Fibroblast of pulmonary artery (primary cell): ENCODE measurements around the gene SNX19.

Experiments
- DNase-seq: peaks from one replicate; pipeline ENCODE4 v3.0.0-alpha.2; 2010; ENCODE audit warnings: low read depth
- H3K4me3 ChIP-seq: replicated peaks from 2 replicates; pipeline ENCODE4 v1.5.1; 2011; ENCODE audit warnings: low read depth, mild to moderate bottlenecking, control low read depth, low read length, moderate library complexity
- CTCF ChIP-seq: IDR thresholded peaks from 2 replicates; pipeline ENCODE4 v1.5.1; 2011; ENCODE audit warnings: mild to moderate bottlenecking, control low read depth, low read length, inconsistent platforms; ENCODE audit errors: missing control alignments

The SNX19 gene

DNA sequence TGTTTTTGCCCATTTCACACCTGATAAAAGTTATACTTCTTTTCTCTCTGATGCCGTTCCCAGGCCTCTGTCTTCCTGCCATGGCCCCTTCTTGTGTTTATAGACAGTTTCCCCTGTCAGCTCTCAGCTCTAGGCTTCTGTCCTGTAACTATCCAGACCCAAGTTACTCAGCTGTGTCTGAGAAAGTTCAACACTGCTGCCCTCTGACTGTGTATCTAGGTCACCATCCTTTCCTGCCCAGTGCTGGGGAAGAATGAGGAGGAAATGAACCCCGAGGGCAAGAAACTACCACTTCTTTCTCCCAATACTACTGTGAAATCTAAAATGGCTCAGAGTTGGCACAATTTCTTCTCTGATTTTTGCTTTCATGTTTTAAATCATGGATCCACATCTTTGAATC lies 29.6 kb downstream of the SNX19 start:
- DNase-seq: no peak
- TF ChIP-seq CTCF: no peak

DNA sequence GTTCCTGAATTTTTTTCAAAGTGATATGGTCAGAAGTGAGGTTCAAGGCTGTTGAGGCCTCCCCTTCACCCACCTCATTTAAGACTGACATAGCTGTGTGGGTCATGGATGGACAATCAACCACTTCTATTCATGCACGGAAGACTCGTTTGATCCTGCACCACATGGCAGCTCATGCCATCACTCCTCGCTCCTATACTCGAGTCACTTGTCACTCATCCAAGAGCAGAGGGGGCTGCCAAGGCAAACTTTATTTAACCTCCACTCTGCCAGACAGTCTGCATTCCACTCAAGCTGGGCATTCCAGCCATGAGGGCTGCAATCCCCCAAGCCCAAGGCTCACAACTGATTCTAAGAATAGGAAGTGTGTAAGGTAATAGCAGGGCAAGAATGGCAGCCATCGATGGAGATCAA lies 34.1 kb downstream of the SNX19 start:
- no peak for TF ChIP-seq CTCF
- H3K4me3 ChIP-seq: no peak overlapping the region
- no peak for DNase-seq

More for the DNA sequence above, 29.6 kb downstream of the SNX19 start:
- H3K4me3 ChIP-seq: no peak overlapping the region

DNA sequence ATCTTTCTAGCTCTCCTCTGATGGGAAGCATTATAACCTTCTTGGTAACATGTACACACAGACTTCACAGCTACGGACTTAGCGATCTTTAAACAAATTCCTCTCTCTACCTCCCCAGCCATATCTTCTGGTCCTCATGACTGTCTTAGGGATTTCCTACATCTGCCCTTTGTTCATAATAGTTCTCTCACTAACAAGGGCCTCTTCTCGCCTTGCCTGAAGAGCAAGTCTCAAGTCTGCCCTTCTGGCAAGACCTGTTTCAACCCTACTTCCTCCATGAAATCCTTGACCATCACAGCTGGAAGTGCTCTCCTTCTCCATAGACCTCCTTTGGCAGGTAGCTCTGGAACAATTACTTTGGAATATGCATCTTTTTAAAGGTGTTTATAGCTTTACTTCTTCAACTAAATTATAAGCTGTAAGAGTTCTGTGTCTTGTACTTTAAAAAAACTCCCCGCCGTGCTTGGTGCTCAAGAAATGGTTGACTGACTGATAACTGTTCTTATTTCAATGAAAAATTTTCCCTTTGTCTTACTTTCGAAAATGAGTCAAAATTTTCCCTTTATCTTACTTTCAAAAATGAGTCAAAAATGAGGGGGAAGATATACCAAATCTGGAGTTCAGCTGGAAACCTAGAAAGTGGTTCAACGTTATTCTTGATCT lies 34.7 kb downstream of the SNX19 start:
- no peak overlapping the region for H3K4me3 ChIP-seq
- no peak for DNase-seq
- no peak for TF ChIP-seq CTCF

DNA sequence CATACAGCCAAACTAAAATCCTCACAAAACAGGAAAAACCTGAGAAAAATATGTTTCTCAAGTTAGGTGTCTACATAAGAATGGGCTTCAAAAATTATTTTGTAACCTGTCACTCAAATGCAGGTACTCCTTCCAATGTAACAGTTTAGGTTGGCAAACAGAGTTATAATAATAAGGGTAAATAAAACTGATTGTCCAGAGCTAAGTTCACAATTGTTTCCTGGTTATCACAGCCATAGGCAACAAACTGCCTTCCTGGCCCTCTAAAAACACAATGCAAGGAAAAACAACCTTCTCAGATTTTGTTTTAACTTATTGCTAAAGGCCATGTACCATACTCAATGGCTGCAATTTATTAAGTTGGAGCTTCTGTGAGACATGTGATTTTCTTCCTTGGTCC lies 36.4 kb downstream of the SNX19 start:
- no peak overlapping the region for H3K4me3 ChIP-seq
- no peak for TF ChIP-seq CTCF
- no peak for DNase-seq

DNA sequence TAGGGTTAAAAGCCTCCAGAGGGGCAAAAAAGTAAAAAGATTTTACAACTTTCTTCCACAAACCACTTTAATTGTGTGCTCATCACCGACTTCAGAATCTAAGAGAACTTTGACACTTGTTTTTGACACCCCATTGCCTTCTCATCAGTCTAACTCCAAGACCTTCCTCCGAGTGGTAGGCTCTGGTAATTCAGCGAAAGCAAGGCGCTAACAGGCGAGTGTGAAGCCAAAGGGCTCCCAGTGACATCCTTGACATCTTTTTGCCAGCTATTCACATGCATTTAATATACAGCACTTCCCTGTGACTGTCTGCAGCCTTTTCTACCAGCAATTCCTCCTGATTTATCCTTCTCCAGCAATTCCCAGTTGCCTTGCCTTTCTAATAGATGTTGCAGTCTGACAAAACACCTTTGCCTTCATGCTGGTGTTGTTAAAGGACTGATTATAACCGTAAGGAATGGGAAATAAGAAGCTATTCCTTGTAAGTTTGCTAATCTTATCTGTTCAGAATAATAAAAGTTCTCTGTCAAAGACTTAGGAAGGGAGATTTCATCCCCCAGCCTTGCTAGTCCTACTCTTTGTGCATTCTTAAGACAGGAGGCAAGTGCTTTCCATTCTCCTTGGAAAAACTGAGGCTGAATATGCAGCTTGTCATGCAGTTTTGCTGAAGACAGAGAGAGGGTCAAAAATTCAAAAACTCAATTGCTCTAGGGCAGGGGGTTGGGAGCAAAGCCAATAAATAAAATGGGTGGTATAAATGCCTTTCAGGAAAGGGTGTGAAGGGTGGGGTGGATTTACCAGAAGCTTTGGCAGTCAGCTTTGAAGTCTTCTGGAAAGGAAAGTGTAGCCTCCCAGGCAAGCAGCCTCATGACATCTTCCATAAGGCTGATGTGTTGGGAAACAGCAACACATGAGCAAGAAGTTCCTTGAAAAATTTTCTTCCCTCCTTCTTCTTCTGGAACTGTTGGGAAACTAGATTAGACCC lies 39.1 kb downstream of the SNX19 start:
- no peak for DNase-seq
- no peak overlapping the region for H3K4me3 ChIP-seq
- no peak for TF ChIP-seq CTCF

GRCh38 chr11:130876100-130876499 lies 40.2 kb downstream of the SNX19 start:
- TF ChIP-seq CTCF: no peak
- H3K4me3 ChIP-seq: no peak overlapping the region
- no peak for DNase-seq
